A673 (cell line): Measurements from ENCODE around the gene UGT1A8. TPM values are rescaled to one million over a fixed set of nuclear protein-coding genes. Genes with fewer than 3 reads are reported as not detected.

ENCODE experiments used
- BruUV-seq: library from RNA; stranded (reverse); fragments of 400-500 nt; replicated peaks from 2 replicates; lab custom pipeline; 2021; lab: Mats Ljungman, UMichigan
- CTCF ChIA-PET: fragments of 300-600 bp; sonication (Branson Sonifier 250); formaldehyde crosslinking; loops from one replicate; lab custom pipeline; 2022; ENCODE audit warnings: antibody characterized with exemption; lab: Charles Lee
- POLR2A ChIA-PET: fragments of 300-600 bp; sonication (Branson Sonifier 250); formaldehyde crosslinking; loops from one replicate; lab custom pipeline; 2022; ENCODE audit warnings: antibody characterized with exemption; ENCODE audit not compliant: low non-redundant PET; lab: Charles Lee
- DNase-seq: peaks from one replicate; pipeline ENCODE4 v3.0.0-alpha.2; 2015; ENCODE audit warnings: low spot score
- H3K27ac ChIP-seq: fragments of 200-600 bp; sonication (generic); 2 replicates; pipeline ENCODE4 v1.5.1; 2016; ENCODE audit warnings: mixed run types, low read depth, mild to moderate bottlenecking, mixed read lengths, antibody characterized with exemption, low read length; ENCODE audit not compliant: poor library complexity, severe bottlenecking
- H3K27me3 ChIP-seq: fragments of 200-600 bp; sonication (generic); replicated peaks from 2 replicates; pipeline ENCODE4 v1.6.1; 2017; ENCODE audit warnings: mixed run types, low read depth, mild to moderate bottlenecking, mixed read lengths, antibody characterized with exemption, low read length; ENCODE audit not compliant: insufficient read depth, poor library complexity
- H3K36me3 ChIP-seq: fragments of 200-600 bp; sonication (generic); 2 replicates; pipeline ENCODE4 v1.6.1; 2016; ENCODE audit warnings: mixed run types, mild to moderate bottlenecking, mixed read lengths, antibody characterized with exemption, low read length; ENCODE audit not compliant: insufficient read depth, poor library complexity, severe bottlenecking
- H3K4me1 ChIP-seq: fragments of 200-600 bp; sonication (generic); 2 replicates; pipeline ENCODE4 v1.6.1; 2017; ENCODE audit warnings: mixed run types, mild to moderate bottlenecking, mixed read lengths, antibody characterized with exemption, low read length; ENCODE audit not compliant: insufficient read depth, poor library complexity, severe bottlenecking
- H3K4me3 ChIP-seq: fragments of 200-600 bp; sonication (generic); 2 replicates; pipeline ENCODE4 v1.5.1; 2016; ENCODE audit warnings: low read depth, mixed run types, mild to moderate bottlenecking, mixed read lengths, low read length; ENCODE audit not compliant: poor library complexity, severe bottlenecking
- H3K9me3 ChIP-seq: fragments of 200-600 bp; sonication (generic); 2 replicates; pipeline ENCODE4 v1.6.1; 2016; ENCODE audit warnings: mixed run types, low read depth, mild to moderate bottlenecking, mixed read lengths, antibody characterized with exemption, low read length; ENCODE audit not compliant: poor library complexity, severe bottlenecking
- EZH2 ChIP-seq: fragments of 200-600 bp; sonication (generic); IDR thresholded peaks from 2 replicates; pipeline ENCODE4 v1.6.1; 2017; ENCODE audit warnings: borderline replicate concordance, low read depth, mild to moderate bottlenecking, mixed read lengths, antibody characterized with exemption, low read length; ENCODE audit not compliant: poor library complexity, severe bottlenecking
- intact Hi-C: fragments of 100-400 bp; cut with micrococcal nuclease; formaldehyde crosslinking; loops from one replicate; pipeline ENCODE4 v1.10.0; 2022; ENCODE audit not compliant: unreplicated experiment
- total RNA-seq: library from RNA; stranded (reverse); gene quantifications from 2 replicates; pipeline ENCODE4 v1.2.3, GENCODE V29; 2021
- TF ChIP-seq, protein P1 (sequence below): fragments of 300-800, 200-600 bp; sonication (generic); conservative IDR thresholded peaks from 2 replicates; pipeline ENCODE4 v1.5.1; 2017; ENCODE audit warnings: low read depth, mild to moderate bottlenecking, antibody characterized with exemption, low read length, moderate library complexity, mixed read lengths

The UGT1A8 gene
- total RNA-seq, 1 experiment from 2014 or later = not detected

DNA sequence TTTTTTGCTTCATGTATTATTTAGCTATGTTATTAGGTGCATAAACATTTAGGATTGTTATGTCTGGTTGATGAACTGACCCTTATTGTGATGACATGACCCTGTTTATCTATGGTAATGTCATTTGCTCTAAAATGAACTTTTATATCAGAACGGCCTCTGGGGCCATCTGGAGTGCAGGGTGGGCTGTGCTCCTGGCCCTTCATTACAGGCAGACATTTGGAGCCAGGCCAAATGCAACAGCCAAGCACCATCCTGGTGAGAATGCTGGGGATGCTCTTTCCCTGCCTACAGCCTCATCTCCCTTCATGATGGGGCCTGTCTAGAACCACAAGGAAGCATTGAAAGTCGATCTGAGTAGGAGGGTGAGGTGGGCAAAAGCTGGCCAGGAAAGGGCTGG lies 198.9 kb downstream of the UGT1A8 start:
- H3K4me1 ChIP-seq = no peaks in the 10 kb centered on the region
- no peaks in the 10 kb centered on the region for H3K9me3 ChIP-seq
- no TSS peak for BruUV-seq
- H3K27me3 ChIP-seq = no peaks in the 10 kb centered on the region
- H3K27ac ChIP-seq = no peak overlapping the region
- DNase-seq = no peak
- intact Hi-C loops = no loop called here
- ChIA-PET POLR2A (no interaction called here), CTCF (no interaction called here)
- no peak overlapping the region for H3K4me3 ChIP-seq
- H3K36me3 ChIP-seq = no peaks in the 10 kb centered on the region
- no peak for TF ChIP-seq EZH2
- TF ChIP-seq, protein P1, sequence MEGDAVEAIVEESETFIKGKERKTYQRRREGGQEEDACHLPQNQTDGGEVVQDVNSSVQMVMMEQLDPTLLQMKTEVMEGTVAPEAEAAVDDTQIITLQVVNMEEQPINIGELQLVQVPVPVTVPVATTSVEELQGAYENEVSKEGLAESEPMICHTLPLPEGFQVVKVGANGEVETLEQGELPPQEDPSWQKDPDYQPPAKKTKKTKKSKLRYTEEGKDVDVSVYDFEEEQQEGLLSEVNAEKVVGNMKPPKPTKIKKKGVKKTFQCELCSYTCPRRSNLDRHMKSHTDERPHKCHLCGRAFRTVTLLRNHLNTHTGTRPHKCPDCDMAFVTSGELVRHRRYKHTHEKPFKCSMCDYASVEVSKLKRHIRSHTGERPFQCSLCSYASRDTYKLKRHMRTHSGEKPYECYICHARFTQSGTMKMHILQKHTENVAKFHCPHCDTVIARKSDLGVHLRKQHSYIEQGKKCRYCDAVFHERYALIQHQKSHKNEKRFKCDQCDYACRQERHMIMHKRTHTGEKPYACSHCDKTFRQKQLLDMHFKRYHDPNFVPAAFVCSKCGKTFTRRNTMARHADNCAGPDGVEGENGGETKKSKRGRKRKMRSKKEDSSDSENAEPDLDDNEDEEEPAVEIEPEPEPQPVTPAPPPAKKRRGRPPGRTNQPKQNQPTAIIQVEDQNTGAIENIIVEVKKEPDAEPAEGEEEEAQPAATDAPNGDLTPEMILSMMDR = no peak

DNA sequence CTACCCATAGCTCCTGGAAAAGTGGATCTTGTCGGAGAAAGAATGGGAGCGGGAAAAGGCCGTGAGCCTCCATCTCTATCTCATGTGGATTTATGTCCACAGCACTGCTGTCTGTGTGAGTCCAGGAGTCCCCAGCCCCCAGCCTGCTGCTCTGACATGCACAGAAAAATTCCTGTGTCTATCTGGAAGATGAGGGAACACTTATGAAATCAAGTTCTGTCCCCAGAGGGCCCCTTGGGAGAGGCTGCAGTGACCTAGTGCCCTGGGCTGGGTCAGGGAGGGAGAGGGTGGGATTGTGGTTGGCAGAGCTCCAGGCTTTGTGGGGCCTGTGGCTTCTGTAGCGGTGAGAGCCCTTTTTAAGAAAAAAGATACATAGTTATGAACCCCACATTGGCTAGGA lies 199.3 kb downstream of the UGT1A8 start:
- DNase-seq = no peak
- H3K27ac ChIP-seq = no peak overlapping the region
- CTCF ChIA-PET = no interaction called here
- no peak overlapping the region for H3K4me3 ChIP-seq
- intact Hi-C loops = no loop called here
- no peaks in the 10 kb centered on the region for H3K4me1 ChIP-seq
- H3K9me3 ChIP-seq = no peaks in the 10 kb centered on the region
- POLR2A ChIA-PET = no interaction called here
- H3K36me3 ChIP-seq = no peaks in the 10 kb centered on the region
- H3K27me3 ChIP-seq = no peaks in the 10 kb centered on the region
- BruUV-seq = no TSS peak
- TF ChIP-seq EZH2 = no peak
- TF ChIP-seq, protein P1 = no peak

DNA sequence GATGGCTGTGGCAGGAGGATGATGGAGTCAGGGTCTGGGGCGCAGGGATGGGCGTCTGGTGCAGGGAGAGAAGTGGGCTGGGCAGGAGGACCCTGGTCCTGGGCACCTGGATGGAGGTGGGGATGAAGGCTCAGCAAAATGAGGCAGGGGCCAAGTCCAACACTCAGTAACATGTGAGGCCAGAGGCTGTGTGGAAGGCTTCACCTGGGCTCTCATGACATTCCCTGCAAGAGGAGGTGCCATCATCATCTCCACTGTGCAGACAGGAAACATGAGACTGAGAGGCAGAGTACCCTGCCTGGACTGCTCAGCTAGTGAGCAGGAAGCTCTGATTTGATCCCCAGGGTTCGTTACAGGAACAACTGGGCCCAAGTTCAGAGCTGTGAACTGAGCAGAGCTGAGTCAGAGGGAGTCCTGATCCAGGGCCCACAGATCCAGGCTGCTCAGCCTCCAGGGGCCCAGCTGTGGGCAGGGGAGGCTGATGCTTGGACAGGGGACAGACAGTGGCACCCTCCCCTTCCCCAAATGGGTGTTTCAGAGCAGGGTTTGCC lies 200.0 kb downstream of the UGT1A8 start:
- H3K36me3 ChIP-seq = no peaks in the 10 kb centered on the region

More for the DNA sequence above, 200.0 kb downstream of the UGT1A8 start:
- Histone ChIP-seq H3K9me3 (no peaks in the 10 kb centered on the region), H3K27ac (no peak overlapping the region), H3K4me1 (no peaks in the 10 kb centered on the region), H3K4me3 (no peak overlapping the region), H3K27me3 (no peaks in the 10 kb centered on the region)
- POLR2A ChIA-PET = no interaction called here
- DNase-seq = no peak
- CTCF ChIA-PET = no interaction called here
- TF ChIP-seq EZH2 = no peak
- TF ChIP-seq, protein P1 = no peak
- intact Hi-C loops = no loop called here
- no TSS peak for BruUV-seq
